Stimulated activated CD4-positive, alpha-beta T cell treated with anti-CD3 and anti-CD28 coated beads, Interleukin-1b, Interleukin-23, amount 100 ng/mL, for 24 hours (primary cell): ENCODE results near the gene SLC4A2.
A peak's percentile ranks its signal among the peaks of the same experiment; 100 is the strongest.
"Not testable (repeated sequence)": the region's sequence is repeated elsewhere in the genome, so short reads cannot be mapped to it uniquely, and the experiment has no call there.

Experiments used
- DNase-seq, 4 experiments: peaks; one replicate each; pipeline ENCODE4 v3.0.0-alpha.2; 2020; ENCODE audit warnings: low read depth in 4 of 4, low spot score in 1 of 4

SLC4A2 gene

GRCh38 chr7:151023232-151023631 lies 36.2 kb upstream of the SLC4A2 start:
- no peak for DNase-seq

DNA sequence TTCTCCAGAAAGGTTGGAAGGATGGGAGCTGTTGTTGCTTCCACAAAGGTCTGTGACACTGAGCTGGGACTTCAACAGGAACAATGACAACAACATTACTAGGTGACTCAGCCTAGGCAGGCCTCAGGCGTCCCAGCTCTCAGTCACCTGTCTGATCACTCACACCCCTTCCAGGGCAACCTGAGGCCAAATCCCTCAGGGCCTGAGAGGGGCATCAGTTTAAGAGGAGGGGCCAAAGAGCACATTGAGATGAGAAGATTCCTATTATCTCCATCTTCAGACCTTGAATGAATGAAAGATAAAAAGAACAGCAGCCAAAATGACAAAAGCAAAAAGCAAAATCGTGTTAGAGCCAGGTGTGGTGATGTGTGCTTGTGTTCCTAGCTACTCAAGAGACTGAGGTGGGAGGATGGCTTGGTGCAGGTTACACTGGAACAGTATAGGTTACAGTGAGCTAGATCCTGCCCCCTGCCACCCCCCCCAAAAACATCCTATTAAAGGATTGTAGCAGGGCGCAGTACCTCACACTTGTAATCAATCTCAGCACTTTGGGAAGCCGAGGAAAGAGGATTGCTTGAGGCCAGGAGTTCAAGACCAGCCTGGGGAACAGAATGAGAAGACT lies 34.8 kb upstream of the SLC4A2 start, which contains the start of gene ATG9B:
TSS of gene ATG9B (minus strand) at position 60 of the 622 bp plus-strand sequence. CDS start 71 bp downstream, outside the sequence.
- DNase-seq: no peak

DNA sequence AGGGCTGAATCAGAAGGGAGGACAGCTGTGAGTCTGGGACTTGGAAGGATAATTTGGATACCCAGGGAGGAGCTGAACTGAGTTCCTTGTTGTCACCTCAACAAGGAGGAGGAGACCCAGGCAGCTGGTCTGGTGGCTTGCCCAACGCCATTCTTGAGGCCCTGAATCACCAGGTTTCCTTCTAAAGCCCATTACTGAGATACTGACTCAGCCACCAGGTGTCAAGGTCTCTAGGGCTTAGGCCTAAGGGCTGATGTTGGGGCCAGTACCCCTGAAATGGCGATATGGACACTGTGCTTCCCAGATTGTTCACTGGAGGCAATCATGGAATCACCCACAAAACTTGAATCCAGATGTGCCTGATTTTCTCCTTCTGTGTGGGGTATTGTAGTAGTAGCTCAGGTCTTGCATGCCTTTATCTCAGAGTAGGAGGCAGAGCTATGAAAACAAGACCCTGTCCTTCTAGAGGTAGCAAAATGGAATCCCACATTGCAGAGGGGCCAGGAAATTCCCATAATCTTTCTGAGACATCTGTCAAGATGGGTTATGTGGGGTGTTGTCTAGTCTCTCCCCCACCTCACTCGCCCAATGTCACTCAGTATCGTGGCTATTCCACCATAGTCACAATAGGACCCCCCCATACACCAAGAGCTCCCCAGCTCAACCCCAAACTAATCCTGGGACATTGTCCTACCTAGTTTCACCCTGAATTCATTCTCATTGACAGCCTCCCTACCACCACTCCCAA lies 33.3 kb upstream of the SLC4A2 start:
- no peak for DNase-seq

- DNase-seq: not testable (repeated sequence)
Observed at GRCh38 chr7:151026771-151027727, 32.3 kb upstream of the SLC4A2 start.

DNA sequence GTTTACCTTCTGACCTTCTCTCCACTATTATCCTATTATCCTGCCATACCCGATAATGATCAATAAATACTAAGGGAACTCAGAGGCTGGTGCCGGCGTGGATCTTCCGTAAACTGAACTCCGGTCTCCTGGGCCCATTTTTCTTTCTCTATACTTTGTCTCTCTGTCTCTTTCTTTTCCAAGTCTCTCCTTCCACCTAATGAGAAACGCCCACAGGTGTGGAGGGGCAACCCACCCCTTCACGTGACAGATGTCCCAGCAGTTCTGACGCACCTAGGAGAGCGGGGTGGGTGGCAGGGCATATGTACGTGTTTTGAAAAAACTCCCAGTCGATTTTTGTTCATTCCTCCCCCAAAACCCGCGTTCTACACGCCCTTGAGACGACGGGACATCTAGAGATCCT lies 31.7 kb upstream of the SLC4A2 start:
- not testable (repeated sequence) for DNase-seq

DNA sequence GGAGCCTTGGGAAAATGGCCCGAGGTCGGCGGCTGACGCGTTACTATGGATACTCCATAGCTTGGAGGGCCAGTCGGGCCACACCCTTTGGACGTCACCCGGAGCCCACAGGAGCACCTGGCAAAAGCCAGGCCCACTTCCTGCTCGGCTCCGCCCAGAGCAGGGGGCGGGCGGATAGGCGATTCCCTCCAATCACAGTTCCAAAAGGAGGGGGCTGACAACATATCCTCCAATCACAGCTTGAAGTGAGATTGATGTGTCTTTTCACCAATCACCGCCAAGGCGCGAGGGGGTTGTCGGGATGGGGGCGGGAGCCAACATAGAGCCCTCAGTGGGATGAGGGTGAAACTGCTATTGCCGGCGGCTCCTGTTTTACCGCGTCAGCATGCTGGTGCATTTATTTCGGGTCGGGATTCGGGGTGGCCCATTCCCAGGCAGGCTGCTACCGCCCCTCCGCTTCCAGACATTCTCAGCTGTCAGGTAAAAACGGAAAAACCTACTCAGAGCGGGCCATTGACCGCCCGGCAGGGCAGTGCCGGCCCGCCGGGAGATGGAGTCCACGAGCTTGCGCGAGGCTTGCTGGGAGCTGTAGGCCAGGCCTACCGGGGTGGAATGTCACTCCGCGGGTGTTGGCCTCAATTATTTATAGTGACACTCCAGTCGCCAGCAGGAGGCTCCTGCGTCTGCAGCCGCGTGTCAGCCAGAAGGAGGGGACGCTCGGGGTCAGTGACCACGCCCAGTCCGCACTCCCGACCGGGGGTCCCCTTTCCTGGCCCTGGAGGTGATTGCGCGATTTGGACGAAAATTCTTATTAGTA lies 31.1 kb upstream of the SLC4A2 start, which contains the start of gene ABCB8:
TSS of gene ABCB8 (plus strand) at position 320 of the 817 bp plus-strand sequence. CDS start at position 386, 66 bp downstream.
- DNase-seq: peak; percentile 91 to 98 (median 95)

DNA sequence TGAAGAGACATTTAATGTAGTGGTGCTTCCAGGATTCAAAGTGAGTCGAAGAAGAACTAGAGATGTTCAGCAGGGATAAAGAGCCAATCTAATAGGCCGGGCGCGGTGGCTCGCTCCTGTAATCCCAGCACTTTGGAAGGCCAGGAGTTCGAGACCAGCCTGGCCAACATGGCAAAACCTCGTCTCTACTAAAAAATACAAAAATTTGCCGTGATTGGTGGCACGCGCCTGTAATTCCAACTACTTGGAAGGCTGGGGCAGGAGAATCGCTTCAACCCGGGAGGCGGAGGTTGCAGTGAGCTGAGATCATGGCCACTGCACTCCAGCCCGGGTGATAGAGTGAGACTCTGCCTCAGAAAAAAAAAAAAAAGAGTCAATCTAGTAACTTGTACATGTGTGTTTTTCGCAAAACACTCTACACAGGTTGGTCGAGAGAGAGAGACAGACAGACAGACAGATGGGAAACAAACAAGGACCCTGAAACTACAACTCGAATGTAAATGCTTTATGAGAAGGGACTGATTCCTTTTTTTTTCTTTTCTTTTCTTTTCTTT lies 30.4 kb upstream of the SLC4A2 start:
- DNase-seq: no peak

DNA sequence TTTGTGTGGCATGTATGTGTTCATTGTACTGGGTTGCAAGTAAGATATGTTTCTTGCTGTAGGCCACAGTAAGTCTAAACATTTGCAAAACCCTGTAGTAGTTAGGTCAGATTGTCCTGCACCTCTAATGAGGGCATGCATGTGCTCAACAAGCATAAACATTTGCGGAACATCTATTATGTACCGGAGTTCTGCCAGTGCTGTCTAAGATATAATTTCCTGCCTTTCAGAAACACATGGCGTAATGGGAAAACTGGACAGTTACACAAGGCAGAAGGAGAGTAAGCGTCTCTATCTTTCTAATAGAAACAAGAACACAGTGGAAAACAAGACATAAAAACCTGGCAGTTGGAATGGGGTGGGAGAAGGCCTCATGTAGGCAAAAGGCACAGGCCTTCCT lies 28.4 kb upstream of the SLC4A2 start:
- DNase-seq: no peak

GRCh38 chr7:151032936-151033863 lies 26.2 kb upstream of the SLC4A2 start:
- DNase-seq: no peak

DNA sequence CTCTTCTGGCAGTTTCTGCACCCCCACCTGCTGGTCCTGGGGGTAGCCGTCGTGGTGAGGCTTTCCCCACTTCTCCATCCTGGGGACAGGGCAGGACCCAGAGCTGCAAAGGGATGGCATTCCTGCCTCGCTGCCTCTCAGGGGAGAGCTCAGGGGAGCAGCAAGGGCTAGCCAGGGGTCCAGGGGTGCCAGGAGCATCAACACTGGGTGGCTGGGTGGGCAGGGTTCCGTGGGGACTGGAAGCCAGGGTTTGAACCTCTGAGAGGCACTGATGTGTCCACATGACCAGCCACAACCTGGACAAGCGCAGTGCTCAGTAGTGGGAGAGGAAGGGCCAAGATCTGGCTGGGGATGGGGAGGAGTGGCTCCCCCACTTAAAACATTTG lies 25.5 kb upstream of the SLC4A2 start:
- DNase-seq: no peak

DNA sequence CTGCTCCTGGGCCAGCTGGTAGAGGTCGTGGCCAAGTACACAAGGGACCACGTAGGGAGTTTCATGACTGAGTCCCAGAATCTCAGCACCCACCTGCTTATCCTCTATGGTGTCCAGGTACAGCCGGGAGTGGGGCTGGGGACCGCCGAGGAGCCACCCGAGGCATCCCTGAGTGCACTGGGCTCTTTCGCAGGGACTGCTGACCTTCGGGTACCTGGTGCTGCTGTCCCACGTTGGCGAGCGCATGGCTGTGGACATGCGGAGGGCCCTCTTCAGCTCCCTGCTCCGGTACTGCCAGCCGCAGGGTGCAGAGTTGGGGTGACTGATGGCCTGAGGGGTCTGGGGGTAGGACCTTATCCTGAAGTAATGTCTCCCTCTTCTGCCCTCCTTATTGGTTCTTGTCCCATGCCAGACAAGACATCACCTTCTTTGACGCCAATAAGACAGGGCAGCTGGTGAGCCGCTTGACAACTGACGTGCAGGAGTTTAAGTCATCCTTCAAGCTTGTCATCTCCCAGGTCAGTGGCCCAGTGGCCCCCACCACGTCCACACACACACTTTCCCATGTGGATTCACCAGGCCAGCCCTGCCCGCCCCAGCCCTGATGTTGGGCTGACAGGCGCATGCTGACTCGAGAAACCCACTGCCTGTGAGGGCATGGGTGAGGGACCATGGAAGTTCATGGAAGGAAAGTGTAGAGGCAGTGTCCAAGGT lies 24.9 kb upstream of the SLC4A2 start:
- no peak for DNase-seq

DNA sequence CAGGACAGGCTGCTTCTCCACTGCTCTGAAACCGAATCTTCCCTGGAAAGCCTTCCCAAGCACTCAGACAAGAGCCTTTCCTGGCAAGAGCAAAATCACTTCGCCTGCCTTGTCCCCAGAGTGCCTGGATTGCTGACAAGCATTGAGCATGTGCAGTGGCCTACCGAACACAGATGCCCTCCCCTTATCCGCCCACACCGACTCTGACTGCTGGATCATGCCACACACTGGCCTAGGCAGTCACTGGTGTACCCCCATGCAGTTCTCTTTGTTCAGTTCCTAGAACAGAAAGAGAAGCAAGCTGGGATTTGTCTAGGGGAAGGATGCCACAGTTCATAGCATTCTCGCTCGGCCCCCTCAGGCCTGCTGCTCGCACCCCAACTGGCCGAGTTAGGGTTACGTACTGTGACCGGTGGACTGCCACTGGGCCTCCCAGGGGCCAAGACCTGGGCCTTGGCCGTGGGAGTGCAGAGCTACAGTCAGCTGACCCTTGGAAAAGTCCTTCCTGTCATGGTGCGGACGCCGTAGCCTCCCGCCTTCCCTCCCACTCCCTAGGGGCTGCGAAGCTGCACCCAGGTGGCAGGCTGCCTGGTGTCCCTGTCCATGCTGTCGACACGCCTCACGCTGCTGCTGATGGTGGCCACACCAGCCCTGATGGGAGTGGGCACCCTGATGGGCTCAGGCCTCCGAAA lies 24.2 kb upstream of the SLC4A2 start:
- DNase-seq: no peak

DNA sequence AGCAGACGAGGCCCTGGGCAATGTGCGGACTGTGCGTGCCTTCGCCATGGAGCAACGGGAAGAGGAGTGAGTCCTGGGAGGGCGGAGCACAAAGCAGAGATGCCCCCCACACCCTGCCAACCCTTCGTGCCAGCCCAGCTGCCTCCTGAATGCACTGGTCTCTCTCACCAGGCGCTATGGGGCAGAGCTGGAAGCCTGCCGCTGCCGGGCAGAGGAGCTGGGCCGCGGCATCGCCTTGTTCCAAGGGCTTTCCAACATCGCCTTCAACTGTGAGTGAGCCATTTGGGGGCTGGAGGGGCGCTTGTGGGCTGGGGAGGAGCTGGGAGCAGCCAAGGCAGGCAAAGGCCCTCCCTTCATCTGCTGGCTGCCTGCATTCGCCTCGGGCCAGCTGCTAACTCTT lies 23.5 kb upstream of the SLC4A2 start:
- DNase-seq: no peak

- peak in 3 of 4 experiments; percentile 36 to 84 (median 57) for DNase-seq
Observed at GRCh38 chr7:151038951-151039849, 20.2 kb upstream of the SLC4A2 start.

- DNase-seq: no peak
Observed at GRCh38 chr7:151039850-151040548, 19.4 kb upstream of the SLC4A2 start.

DNA sequence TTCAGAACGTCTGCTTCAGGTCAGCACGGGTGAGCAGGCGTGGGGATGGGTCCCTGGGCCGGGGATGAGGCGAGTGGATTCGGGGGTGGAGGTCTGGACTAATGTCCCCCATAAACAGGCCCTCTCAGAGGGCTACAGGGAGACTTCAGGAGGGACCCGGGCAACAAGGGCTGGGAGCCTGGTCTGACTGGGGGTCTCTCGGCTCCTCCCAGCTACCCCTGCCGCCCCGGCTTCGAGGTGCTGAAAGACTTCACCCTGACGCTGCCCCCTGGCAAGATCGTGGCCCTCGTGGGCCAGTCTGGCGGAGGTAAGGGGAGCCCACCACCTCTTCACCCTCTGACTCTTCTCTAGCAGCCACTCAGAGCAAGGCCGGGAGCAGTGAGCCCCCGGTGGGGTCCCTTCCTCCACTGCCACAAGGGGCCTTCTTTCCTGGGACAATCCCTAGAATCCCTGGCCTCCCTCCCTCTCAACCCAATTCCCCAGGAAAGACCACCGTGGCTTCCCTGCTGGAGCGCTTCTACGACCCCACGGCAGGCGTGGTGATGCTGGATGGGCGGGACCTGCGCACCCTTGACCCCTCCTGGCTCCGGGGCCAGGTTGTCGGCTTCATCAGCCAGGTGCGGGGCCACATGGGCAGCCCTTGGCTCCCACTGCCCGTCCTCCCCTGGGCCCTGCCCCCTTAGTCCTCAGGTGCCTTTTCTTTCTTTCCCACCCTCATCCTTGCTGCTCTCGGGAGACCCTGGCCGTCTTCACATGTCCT lies 18.6 kb upstream of the SLC4A2 start:
- DNase-seq: no peak
